Epidermal melanocyte (primary cell): ENCODE measurements around the gene SMC1A.
"Not testable (repeated sequence)": the region's sequence is repeated elsewhere in the genome, so short reads cannot be mapped to it uniquely, and the experiment has no call there.

Experiments
- DNase-seq: peaks from one replicate; pipeline ENCODE4 v3.0.0; 2011; ENCODE audit warnings: low spot score; ENCODE audit not compliant: insufficient read length

SMC1A gene

GRCh38 chrX:53422861-53423306 is 430 bp upstream of the SMC1A start, which contains the start of gene RIBC1:
Gene RIBC1, plus strand, starts transcription at chrX:53422873. Its CDS starts 3,404 bp downstream, at chrX:53426277.
- no peak for DNase-seq

- DNase-seq, result no peak
These were observed 725 bp downstream of the SMC1A start for GRCh38 chrX:53421772-53422085.

- no peak for DNase-seq
These were observed 1.3 kb downstream of the SMC1A start for GRCh38 chrX:53421125-53421524.

- not testable (repeated sequence) for DNase-seq
These were observed 2.1 kb downstream of the SMC1A start for GRCh38 chrX:53420351-53420750.

GRCh38 chrX:53412446-53412845 is 10.0 kb downstream of the SMC1A start:
- no peak for DNase-seq

GRCh38 chrX:53403535-53403934 is 18.9 kb downstream of the SMC1A start:
- DNase-seq, result no peak

GRCh38 chrX:53398216-53398615 is 24.2 kb downstream of the SMC1A start:
- no peak for DNase-seq

GRCh38 chrX:53395605-53396298 is 26.7 kb downstream of the SMC1A start:
- DNase-seq, result no peak

GRCh38 chrX:53383376-53384076 is 38.9 kb downstream of the SMC1A start:
- no peak for DNase-seq

- DNase-seq, result no peak
These were observed 42.7 kb downstream of the SMC1A start for GRCh38 chrX:53379747-53380146.

GRCh38 chrX:53379008-53379710 is 43.3 kb downstream of the SMC1A start:
- no peak for DNase-seq

GRCh38 chrX:53377464-53377863 is 45.0 kb downstream of the SMC1A start:
- DNase-seq, result no peak

GRCh38 chrX:53376888-53377287 is 45.6 kb downstream of the SMC1A start:
- no peak for DNase-seq

- no peak for DNase-seq
These were observed 47.5 kb downstream of the SMC1A start for GRCh38 chrX:53374923-53375322.

- no peak for DNase-seq
These were observed 48.1 kb downstream of the SMC1A start for GRCh38 chrX:53374222-53374820.

GRCh38 chrX:53373307-53373706 is 49.1 kb downstream of the SMC1A start:
- no peak for DNase-seq

- not testable (repeated sequence) for DNase-seq
These were observed 56.0 kb downstream of the SMC1A start for GRCh38 chrX:53366454-53366853.

GRCh38 chrX:53362449-53362848 is 60.0 kb downstream of the SMC1A start:
- no peak for DNase-seq

- no peak for DNase-seq
These were observed 64.5 kb downstream of the SMC1A start for GRCh38 chrX:53357799-53358530.

- DNase-seq, result no peak
These were observed 66.3 kb downstream of the SMC1A start for GRCh38 chrX:53356186-53356585.

GRCh38 chrX:53354669-53355068 is 67.8 kb downstream of the SMC1A start:
- no peak for DNase-seq
